ENCODE data around the gene ARIH2.

ARIH2 gene

GRCh38 chr3:49028673-49029562 is 110.3 kb downstream of the ARIH2 start, which contains the start of gene IMPDH2:
Gene IMPDH2 (minus strand): TSS chr3:49029398. CDS start chr3:49029350, 48 bp downstream.
- Histone ChIP-seq H3K36me3 (replicated peaks) (peaks cover 73% of the 10 kb centered on the region), H3K27me3 (ENCODE audit: low read depth) (no peaks in the 10 kb centered on the region), H3K9me3 (no peaks in the 10 kb centered on the region), H3K4me1 (peaks cover 8% of the 10 kb centered on the region), H3K4me3 (peak within 1 kb of the TSS; percentile 70)
- peak; percentile 87 to 94 for DNase-seq (ENCODE audit: low spot score in 2 of 2)
- in situ Hi-C loops (cut with MboI; ENCODE audit: low sequenced_read_pairs) = no loop called here

- Histone ChIP-seq H3K4me3 (peak overlapping the region; percentile 70), H3K27me3 (ENCODE audit: low read depth) (no peaks in the 10 kb centered on the region), H3K4me1 (peaks cover 8% of the 10 kb centered on the region), H3K9me3 (no peaks in the 10 kb centered on the region), H3K36me3 (replicated peaks) (peaks cover 69% of the 10 kb centered on the region)
- no peak for DNase-seq (ENCODE audit: low spot score in 2 of 2)
- in situ Hi-C loops (cut with MboI; ENCODE audit: low sequenced_read_pairs) = no loop called here
Measured at GRCh38 chr3:49029563-49029884, 110.9 kb downstream of the ARIH2 start.

- H3K4me3 ChIP-seq = no peak overlapping the region
- DNase-seq (ENCODE audit: low spot score in 2 of 2) = no peak
- no peaks in the 10 kb centered on the region for H3K9me3 ChIP-seq
- peaks cover 8% of the 10 kb centered on the region for H3K4me1 ChIP-seq
- H3K27me3 ChIP-seq (ENCODE audit: low read depth) = no peaks in the 10 kb centered on the region
- in situ Hi-C loops (cut with MboI; ENCODE audit: low sequenced_read_pairs) = no loop called here
- peaks cover 69% of the 10 kb centered on the region for H3K36me3 ChIP-seq (replicated peaks)
Measured at GRCh38 chr3:49030321-49030720, 111.7 kb downstream of the ARIH2 start.

- Histone ChIP-seq H3K4me1 (peaks cover 8% of the 10 kb centered on the region), H3K4me3 (no peak overlapping the region), H3K9me3 (no peaks in the 10 kb centered on the region), H3K27me3 (ENCODE audit: low read depth) (no peaks in the 10 kb centered on the region), H3K36me3 (replicated peaks) (peaks cover 56% of the 10 kb centered on the region)
- in situ Hi-C loops (cut with MboI; ENCODE audit: low sequenced_read_pairs) = no loop called here
- DNase-seq (ENCODE audit: low spot score in 2 of 2) = no peak
Measured at GRCh38 chr3:49032646-49033304, 114.1 kb downstream of the ARIH2 start.

GRCh38 chr3:49034650-49035049 is 116.0 kb downstream of the ARIH2 start:
- Histone ChIP-seq H3K27me3 (ENCODE audit: low read depth) (no peaks in the 10 kb centered on the region), H3K9me3 (no peaks in the 10 kb centered on the region), H3K4me1 (no peaks in the 10 kb centered on the region), H3K36me3 (replicated peaks) (peaks cover 60% of the 10 kb centered on the region), H3K4me3 (no peak overlapping the region)
- no peak for DNase-seq (ENCODE audit: low spot score in 2 of 2)
- in situ Hi-C loops (cut with MboI; ENCODE audit: low sequenced_read_pairs) = no loop called here

DNA sequence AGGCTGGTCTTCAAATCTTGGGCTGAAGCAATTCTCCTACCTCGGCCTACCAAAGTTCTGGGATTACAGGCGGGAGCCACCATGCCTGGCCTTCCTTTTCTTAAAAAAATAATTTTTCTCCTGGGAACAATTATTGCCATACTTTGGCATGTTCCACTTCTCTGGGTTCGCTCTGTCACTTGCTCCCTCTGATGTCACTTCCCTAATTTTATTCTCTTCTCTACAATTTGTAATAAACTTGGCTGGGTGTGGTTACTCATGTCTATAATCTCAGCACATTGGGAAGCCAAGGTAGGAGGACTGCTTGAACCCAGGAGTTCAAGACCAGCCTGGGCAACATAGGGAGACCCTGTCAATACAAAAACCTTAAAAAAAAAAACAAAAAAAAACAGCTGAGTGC is 116.6 kb downstream of the ARIH2 start:
- H3K4me1 ChIP-seq = no peaks in the 10 kb centered on the region
- H3K36me3 ChIP-seq (replicated peaks) = peaks cover 60% of the 10 kb centered on the region
- H3K9me3 ChIP-seq = no peaks in the 10 kb centered on the region
- DNase-seq (ENCODE audit: low spot score in 2 of 2) = no peak
- no peaks in the 10 kb centered on the region for H3K27me3 ChIP-seq (ENCODE audit: low read depth)
- no peak overlapping the region for H3K4me3 ChIP-seq
- in situ Hi-C loops (cut with MboI; ENCODE audit: low sequenced_read_pairs) = no loop called here
